GM10847 (cell line): ENCODE results near the gene UTP3.

Experiments used
- POLR2A ChIP-seq: IDR thresholded peaks from 2 replicates; pipeline ENCODE4 v1.6.1; 2011; ENCODE audit not compliant: insufficient read length; ENCODE audit errors: extremely low read depth

Gene UTP3

GRCh38 chr4:70737409-70737808, 49.1 kb downstream of the UTP3 start:
- TF ChIP-seq POLR2A: no peak

- no peak for TF ChIP-seq POLR2A
These were observed 51.4 kb downstream of the UTP3 start for GRCh38 chr4:70739496-70740337.
